HepG2 (cell line): ENCODE measurements around the gene ZNF416. TPM values are rescaled to one million over a fixed set of nuclear protein-coding genes. Genes with fewer than 3 reads are reported as not detected.

Experiments used
- ATAC-seq: fragments of 200-7000 bp; cut with Tn5 transposase; 3 replicates; pipeline ENCODE4 v1.9.1; 2020; ENCODE audit warnings: mild to moderate bottlenecking, moderate library complexity
- BruUV-seq: library from RNA; stranded (reverse); fragments of 400-500 nt; replicated peaks from 2 replicates; lab custom pipeline; 2021; lab: Mats Ljungman, UMichigan
- CTCF ChIA-PET: fragments of 300-600 bp; formaldehyde crosslinking; extraction: SDS; loops from one replicate; lab custom pipeline; 2021; ENCODE audit warnings: low total read pairs, inconsistent platforms, low intra/inter-chr PET ratio; lab: Yijun Ruan, JAX
- POLR2A ChIA-PET: fragments of 350-600 bp; sonication (Branson Sonifier 250); formaldehyde crosslinking; loops from one replicate; lab custom pipeline; 2020; ENCODE audit warnings: antibody characterized with exemption, inconsistent platforms; lab: Yijun Ruan, JAX
- DNase-seq: peaks from one replicate; pipeline ENCODE4 v3.0.0-alpha.2; 2015; ENCODE audit warnings: low spot score
- FAIRE-seq: peaks from 3 replicates; lab custom pipeline; 2011; peaks lifted over from hg19 to GRCh38; lab: Jason Lieb, UNC
- H2AFZ ChIP-seq: one replicate; pipeline ENCODE4 v1.6.1; 2011; ENCODE audit warnings: low read length, inconsistent platforms
- H3K27ac ChIP-seq: fragments of 300-600 bp; 3 replicates; pipeline ENCODE4 v1.8.0; 2011; ENCODE audit warnings: mixed run types, mild to moderate bottlenecking, mixed read lengths, low read length, inconsistent platforms; ENCODE audit not compliant: insufficient read depth; ENCODE audit errors: extremely low read length
- H3K27me3 ChIP-seq, 2 experiments: fragments of 200-600 bp in 1 of 2; 2 replicates in 1 of 2; 3 replicates in 1 of 2; pipeline versions ENCODE4 v1.6.0 to v1.8.0; 2011; ENCODE audit warnings: low read length in 2 of 2, mild to moderate bottlenecking in 2 of 2, moderate library complexity in 2 of 2, inconsistent platforms in 1 of 2; ENCODE audit not compliant: insufficient read depth in 2 of 2, control insufficient read depth in 1 of 2
- H3K36me3 ChIP-seq, 2 experiments: fragments of 200-600 bp in 1 of 2; replicated peaks in 1 of 2; 2 replicates in 1 of 2; 3 replicates in 1 of 2; pipeline versions ENCODE4 v1.5.1 to v1.8.0; 2011; ENCODE audit warnings: low read length in 2 of 2, inconsistent platforms in 1 of 2; ENCODE audit not compliant: insufficient read depth in 2 of 2, control insufficient read depth in 1 of 2
- H3K4me1 ChIP-seq: 2 replicates; pipeline ENCODE4 v1.5.1; 2012; ENCODE audit warnings: low read length, inconsistent platforms; ENCODE audit not compliant: insufficient read depth
- H3K4me2 ChIP-seq: 2 replicates; pipeline ENCODE4 v1.6.0; 2011; ENCODE audit warnings: low read depth, low read length, inconsistent platforms
- H3K4me3 ChIP-seq, 3 experiments: fragments of 200-600 bp in 1 of 3; sonication (generic), shearing (Covaris generic) in 1 of 3; replicated peaks in 1 of 3; 2 replicates each; pipeline ENCODE4 v1.5.1; 2011 to 2016; ENCODE audit warnings: low read length in 3 of 3, inconsistent platforms in 2 of 3, low read depth in 2 of 3, mild to moderate bottlenecking in 2 of 3, control low read depth in 1 of 3, mixed read lengths in 1 of 3; ENCODE audit not compliant: insufficient read depth in 1 of 3
- H3K79me2 ChIP-seq: one replicate; pipeline ENCODE4 v1.6.1; 2011; ENCODE audit warnings: low read length, inconsistent platforms; ENCODE audit not compliant: insufficient read depth
- H3K9ac ChIP-seq: 2 replicates; pipeline ENCODE4 v1.6.0; 2011; ENCODE audit warnings: mild to moderate bottlenecking, low read depth, low read length, inconsistent platforms; ENCODE audit not compliant: insufficient read depth
- H3K9me3 ChIP-seq: 2 replicates; pipeline ENCODE4 v1.5.1; 2012; ENCODE audit warnings: mild to moderate bottlenecking, low read length
- H4K20me1 ChIP-seq: 2 replicates; pipeline ENCODE4 v1.6.0; 2011; ENCODE audit warnings: inconsistent platforms, mild to moderate bottlenecking, low read length, moderate library complexity; ENCODE audit not compliant: insufficient read depth
- ATAD3A ChIP-seq: sonication (generic); formaldehyde crosslinking; IDR thresholded peaks from 2 replicates; pipeline ENCODE4 v1.4.0; 2020; ENCODE audit warnings: missing genetic modification reagents
- SMARCC2 ChIP-seq: fragments of 450-650 bp; IDR thresholded peaks from 2 replicates; pipeline ENCODE4 v1.6.1; 2017; ENCODE audit warnings: antibody characterized with exemption, mild to moderate bottlenecking
- TCF7L2 ChIP-seq: IDR thresholded peaks from 2 replicates; pipeline ENCODE4 v1.6.1; 2011; ENCODE audit warnings: mild to moderate bottlenecking, low read depth, low read length, moderate library complexity
- ZNF607 ChIP-seq: sonication (generic); formaldehyde crosslinking; IDR thresholded peaks from 2 replicates; pipeline ENCODE4 v1.5.1; 2020; ENCODE audit warnings: missing genetic modification reagents, mild to moderate bottlenecking, borderline replicate concordance
- WGBS: methylation state at CpG from one replicate; pipeline ENCODE4 v1.1.6; 2017; ENCODE audit warnings: low lambda C conversion rate; 5-methylcytosine and 5-hydroxymethylcytosine counted together
- in situ Hi-C: cut with HindIII; loops from 2 replicates; pipeline ENCODE4 v1.10.0; 2017; ENCODE audit warnings: low pct_unique_long_range_greater_than_20kb; ENCODE audit not compliant: extremely low pct_ligation_motif_present
- intact Hi-C: fragments of 100-400 bp; cut with micrococcal nuclease; formaldehyde crosslinking; loops from one replicate; pipeline ENCODE4 v1.10.0; 2022; ENCODE audit not compliant: unreplicated experiment
- polyA plus RNA-seq, 8 experiments: library from polyadenylated mRNA; depleted of rRNA in 3 of 8; stranded (reverse) in 7 of 8; unstranded in 1 of 8; fragments of >200 nt; fragmentation: Illumina TruSeq in 4 of 8; extraction: Trizol in 4 of 8; gene quantifications; 2 replicates each; pipeline versions ENCODE4 v1.2.1 to v1.2.3, GENCODE V29; 2011 to 2016; ENCODE audit warnings: low read depth in 4 of 8, missing spikeins in 1 of 8, mixed read lengths in 1 of 8; ENCODE audit not compliant: insufficient read depth in 1 of 8
- total RNA-seq, 5 experiments: library from RNA; depleted of rRNA; stranded (reverse); fragments of >200 nt; fragmentation: Illumina TruSeq; extraction: Trizol; gene quantifications; 2 replicates each; pipeline ENCODE4 v1.2.3, GENCODE V29; 2016; ENCODE audit warnings: low read depth in 1 of 5
- TF ChIP-seq, protein P1 (sequence below): sonication (generic); formaldehyde crosslinking; IDR thresholded peaks from 2 replicates; pipeline ENCODE4 v1.5.1; 2020; ENCODE audit warnings: mild to moderate bottlenecking, missing genetic modification reagents
- TF ChIP-seq, protein P2 (sequence below): sonication (generic); formaldehyde crosslinking; IDR thresholded peaks from 2 replicates; pipeline ENCODE4 v1.9.0; 2022; ENCODE audit warnings: missing genetic modification reagents, mild to moderate bottlenecking, borderline replicate concordance
- TF ChIP-seq, protein P3 (sequence below): sonication (generic); formaldehyde crosslinking; IDR thresholded peaks from 2 replicates; pipeline ENCODE4 v1.5.1; 2020; ENCODE audit warnings: mild to moderate bottlenecking, moderate library complexity, missing genetic modification reagents

ZNF416 gene
- total and polyA plus RNA-seq, 2 of the 13 experiments (the other 11 are each of a cell fraction or from before 2014, with no cell fraction given) = 1.5 to 5.3 TPM

DNA sequence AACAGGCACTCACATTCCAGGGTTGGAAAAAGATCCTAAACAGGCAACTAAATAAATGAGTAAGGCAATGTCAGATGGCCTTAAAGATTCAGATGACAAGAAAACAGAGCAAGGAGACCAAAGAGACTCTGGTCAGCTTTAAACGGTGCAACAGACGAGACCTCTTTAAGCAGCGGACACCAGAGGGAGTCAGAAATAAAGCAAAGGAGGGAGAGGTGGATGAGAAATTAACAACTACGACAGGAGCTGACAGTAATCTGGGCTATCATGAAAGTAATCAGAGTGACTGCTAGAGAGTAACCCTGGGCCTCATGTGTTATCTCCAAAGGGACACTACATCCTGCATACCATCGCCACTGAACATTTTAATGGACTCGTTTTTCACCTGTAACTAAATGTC, 20.2 kb downstream of the ZNF416 start:
- H3K79me2 ChIP-seq = peaks cover 23% of the 10 kb centered on the region
- intact Hi-C loops = no loop called here
- no peaks in the 10 kb centered on the region for H4K20me1 ChIP-seq
- H3K9me3 ChIP-seq = peaks cover 33% of the 10 kb centered on the region
- peaks cover 7 to 27% of the 10 kb centered on the region in 2 experiments; a peak in 4 of 5 replicates for H3K36me3 ChIP-seq
- peaks cover 29% of the 10 kb centered on the region for H3K4me1 ChIP-seq
- no peak for TF ChIP-seq SMARCC2
- TF ChIP-seq, protein P1, sequence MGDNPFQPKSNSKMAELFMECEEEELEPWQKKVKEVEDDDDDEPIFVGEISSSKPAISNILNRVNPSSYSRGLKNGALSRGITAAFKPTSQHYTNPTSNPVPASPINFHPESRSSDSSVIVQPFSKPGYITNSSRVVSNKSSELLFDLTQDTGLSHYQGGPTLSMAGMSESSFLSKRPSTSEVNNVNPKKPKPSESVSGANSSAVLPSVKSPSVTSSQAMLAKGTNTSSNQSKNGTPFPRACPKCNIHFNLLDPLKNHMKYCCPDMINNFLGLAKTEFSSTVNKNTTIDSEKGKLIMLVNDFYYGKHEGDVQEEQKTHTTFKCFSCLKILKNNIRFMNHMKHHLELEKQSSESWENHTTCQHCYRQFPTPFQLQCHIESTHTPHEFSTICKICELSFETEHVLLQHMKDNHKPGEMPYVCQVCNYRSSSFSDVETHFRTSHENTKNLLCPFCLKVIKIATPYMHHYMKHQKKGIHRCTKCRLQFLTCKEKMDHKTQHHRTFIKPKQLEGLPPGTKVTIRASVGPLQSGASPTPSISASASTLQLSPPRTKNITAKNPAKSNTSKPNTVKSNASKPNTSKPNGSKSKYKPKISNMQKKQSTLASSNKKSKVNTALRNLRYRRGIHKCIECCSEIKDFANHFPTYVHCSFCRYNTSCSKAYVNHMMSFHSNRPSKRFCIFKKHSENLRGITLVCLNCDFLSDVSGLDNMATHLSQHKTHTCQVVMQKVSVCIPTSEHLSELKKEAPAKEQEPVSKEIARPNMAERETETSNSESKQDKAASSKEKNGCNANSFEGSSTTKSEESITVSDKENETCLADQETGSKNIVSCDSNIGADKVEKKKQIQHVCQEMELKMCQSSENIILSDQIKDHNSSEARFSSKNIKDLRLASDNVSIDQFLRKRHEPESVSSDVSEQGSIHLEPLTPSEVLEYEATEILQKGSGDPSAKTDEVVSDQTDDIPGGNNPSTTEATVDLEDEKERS = peak; percentile 3; the same call in 1 of the 2 replicates
- 0 out of 2 replicates have a peak, but pooled peaks have one; percentile 25 for TF ChIP-seq ZNF607
- no peak for TF ChIP-seq TCF7L2
- TF ChIP-seq, protein P2, sequence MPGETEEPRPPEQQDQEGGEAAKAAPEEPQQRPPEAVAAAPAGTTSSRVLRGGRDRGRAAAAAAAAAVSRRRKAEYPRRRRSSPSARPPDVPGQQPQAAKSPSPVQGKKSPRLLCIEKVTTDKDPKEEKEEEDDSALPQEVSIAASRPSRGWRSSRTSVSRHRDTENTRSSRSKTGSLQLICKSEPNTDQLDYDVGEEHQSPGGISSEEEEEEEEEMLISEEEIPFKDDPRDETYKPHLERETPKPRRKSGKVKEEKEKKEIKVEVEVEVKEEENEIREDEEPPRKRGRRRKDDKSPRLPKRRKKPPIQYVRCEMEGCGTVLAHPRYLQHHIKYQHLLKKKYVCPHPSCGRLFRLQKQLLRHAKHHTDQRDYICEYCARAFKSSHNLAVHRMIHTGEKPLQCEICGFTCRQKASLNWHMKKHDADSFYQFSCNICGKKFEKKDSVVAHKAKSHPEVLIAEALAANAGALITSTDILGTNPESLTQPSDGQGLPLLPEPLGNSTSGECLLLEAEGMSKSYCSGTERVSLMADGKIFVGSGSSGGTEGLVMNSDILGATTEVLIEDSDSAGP = no peak
- TF ChIP-seq, protein P3, sequence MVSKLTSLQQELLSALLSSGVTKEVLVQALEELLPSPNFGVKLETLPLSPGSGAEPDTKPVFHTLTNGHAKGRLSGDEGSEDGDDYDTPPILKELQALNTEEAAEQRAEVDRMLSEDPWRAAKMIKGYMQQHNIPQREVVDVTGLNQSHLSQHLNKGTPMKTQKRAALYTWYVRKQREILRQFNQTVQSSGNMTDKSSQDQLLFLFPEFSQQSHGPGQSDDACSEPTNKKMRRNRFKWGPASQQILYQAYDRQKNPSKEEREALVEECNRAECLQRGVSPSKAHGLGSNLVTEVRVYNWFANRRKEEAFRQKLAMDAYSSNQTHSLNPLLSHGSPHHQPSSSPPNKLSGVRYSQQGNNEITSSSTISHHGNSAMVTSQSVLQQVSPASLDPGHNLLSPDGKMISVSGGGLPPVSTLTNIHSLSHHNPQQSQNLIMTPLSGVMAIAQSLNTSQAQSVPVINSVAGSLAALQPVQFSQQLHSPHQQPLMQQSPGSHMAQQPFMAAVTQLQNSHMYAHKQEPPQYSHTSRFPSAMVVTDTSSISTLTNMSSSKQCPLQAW (CRISPR knock-in tag) = 0 out of 2 replicates have a peak, but pooled peaks have one; percentile 15
- TF ChIP-seq ATAD3A = no peak
- peak overlapping the region; percentile 88 to 99 (median 94) for H3K4me3 ChIP-seq
- FAIRE-seq (no peak), ATAC-seq (peak; percentile 13), DNase-seq (peak; percentile 18)
- no peak overlapping the region for H2AFZ ChIP-seq
- 16% methylated on average over 6 of the region's 6 CpGs for WGBS
- in situ Hi-C loops = no loop called here
- H3K27ac ChIP-seq = peak overlapping the region; percentile 54
- POLR2A ChIA-PET = no interaction called here
- H3K4me2 ChIP-seq = peak overlapping the region; percentile 91
- CTCF ChIA-PET = no interaction called here
- no TSS peak for BruUV-seq
- H3K9ac ChIP-seq = peak overlapping the region; percentile 85
- no peaks in the 10 kb centered on the region; a peak in 1 of 5 replicates for H3K27me3 ChIP-seq
